Neural cell (in vitro differentiated cells): Measurements from ENCODE around the gene SLC4A2. TPM values are rescaled to one million over a fixed set of nuclear protein-coding genes. Genes with fewer than 3 reads are reported as not detected.

Source experiments
- H2AFZ ChIP-seq: fragments of 200-600, 300-800 bp; sonication (generic), shearing (Covaris generic); 2 replicates; pipeline ENCODE4 v1.6.0; 2014; ENCODE audit warnings: low read depth, mild to moderate bottlenecking, antibody characterized with exemption, low read length, moderate library complexity
- H3F3A ChIP-seq: fragments of 200-600 bp; shearing (Covaris generic); 2 replicates; pipeline ENCODE4 v1.6.1; 2016; ENCODE audit warnings: mild to moderate bottlenecking, moderate library complexity, mixed read lengths, antibody characterized with exemption, low read length; ENCODE audit not compliant: insufficient read depth, poor library complexity, severe bottlenecking
- H3K27ac ChIP-seq: fragments of 200-600, 300-800 bp; sonication (generic), shearing (Covaris generic); 2 replicates; pipeline ENCODE4 v1.5.1; 2014; ENCODE audit warnings: mild to moderate bottlenecking, low read length, moderate library complexity
- H3K27me3 ChIP-seq: fragments of 300-800, 200-600 bp; sonication (generic), shearing (Covaris generic); 2 replicates; pipeline ENCODE4 v1.6.0; 2014; ENCODE audit warnings: mild to moderate bottlenecking, low read depth, low read length, moderate library complexity; ENCODE audit not compliant: insufficient read depth
- H3K36me3 ChIP-seq: fragments of 300-800, 200-600 bp; sonication (generic), shearing (Covaris generic); 2 replicates; pipeline ENCODE4 v1.5.1; 2014; ENCODE audit warnings: mild to moderate bottlenecking, antibody characterized with exemption, low read length, moderate library complexity; ENCODE audit not compliant: insufficient read depth
- H3K4me2 ChIP-seq: fragments of 300-800, 200-600 bp; sonication (generic), shearing (Covaris generic); 2 replicates; pipeline ENCODE4 v1.6.0; 2014; ENCODE audit warnings: mild to moderate bottlenecking, low read length
- H3K4me3 ChIP-seq: fragments of 300-800, 200-600 bp; sonication (generic), shearing (Covaris generic); 2 replicates; pipeline ENCODE4 v1.5.1; 2014; ENCODE audit warnings: mild to moderate bottlenecking, low read length, moderate library complexity
- H3K79me2 ChIP-seq: fragments of 200-600 bp; shearing (Covaris generic); replicated peaks from 2 replicates; pipeline ENCODE4 v1.6.0; 2014; ENCODE audit warnings: mild to moderate bottlenecking, low read length, moderate library complexity; ENCODE audit not compliant: insufficient read depth
- H3K9ac ChIP-seq: fragments of 300-800, 200-600 bp; sonication (generic), shearing (Covaris generic); 2 replicates; pipeline ENCODE4 v1.6.1; 2016; ENCODE audit warnings: mild to moderate bottlenecking, low read length, mixed read lengths
- H3K9me2 ChIP-seq: fragments of 200-600 bp; shearing (Covaris generic); 2 replicates; pipeline ENCODE4 v1.6.1; 2016; ENCODE audit warnings: mild to moderate bottlenecking, low read length, mixed read lengths; ENCODE audit not compliant: insufficient read depth
- H3K9me3 ChIP-seq: fragments of 200-600, 300-800 bp; sonication (generic), shearing (Covaris generic); 2 replicates; pipeline ENCODE4 v1.6.1; 2016; ENCODE audit warnings: mild to moderate bottlenecking, mixed run types, low read length, moderate library complexity, mixed read lengths
- H4K20me1 ChIP-seq: fragments of 200-600 bp; shearing (Covaris generic); 2 replicates; pipeline ENCODE4 v1.6.1; 2016; ENCODE audit warnings: mild to moderate bottlenecking, mixed run types; ENCODE audit not compliant: insufficient read depth
- EP300 ChIP-seq: fragments of 450-650 bp; conservative IDR thresholded peaks from 2 replicates; pipeline ENCODE4 v1.6.1; 2014; ENCODE audit warnings: antibody characterized with exemption, mild to moderate bottlenecking, moderate library complexity; ENCODE audit not compliant: poor library complexity, severe bottlenecking
- EZH2 ChIP-seq: fragments of 200-600, 300-800 bp; shearing (Covaris generic), sonication (generic); IDR thresholded peaks from 2 replicates; pipeline ENCODE4 v1.6.1; 2014; ENCODE audit warnings: antibody characterized with exemption, low read length, borderline replicate concordance, mild to moderate bottlenecking; ENCODE audit not compliant: insufficient read depth, poor library complexity, severe bottlenecking
- MXI1 ChIP-seq: fragments of 450-650 bp; conservative IDR thresholded peaks from 2 replicates; pipeline ENCODE4 v1.6.1; 2014; ENCODE audit warnings: antibody characterized with exemption, mild to moderate bottlenecking; ENCODE audit not compliant: poor library complexity, severe bottlenecking
- POLR2AphosphoS5 ChIP-seq: IDR thresholded peaks from 2 replicates; pipeline ENCODE4 v1.6.1; 2012
- RAD21 ChIP-seq: fragments of 450-650 bp; conservative IDR thresholded peaks from 2 replicates; pipeline ENCODE4 v1.6.1; 2014; ENCODE audit warnings: antibody characterized with exemption, mild to moderate bottlenecking, moderate library complexity
- SMC3 ChIP-seq: fragments of 450-650 bp; conservative IDR thresholded peaks from 2 replicates; pipeline ENCODE4 v1.6.1; 2014; ENCODE audit warnings: antibody characterized with exemption, mild to moderate bottlenecking, moderate library complexity; ENCODE audit not compliant: poor library complexity
- TAF1 ChIP-seq: IDR thresholded peaks from 2 replicates; pipeline ENCODE4 v1.6.1; 2012; ENCODE audit warnings: low read depth
- polyA plus RNA-seq: library from polyadenylated mRNA; depleted of rRNA; stranded (reverse); fragments of >200 nt; gene quantifications from 2 replicates; pipeline ENCODE4 v1.2.3, GENCODE V29; 2014
- TF ChIP-seq, protein P1 (sequence below): IDR thresholded peaks from 2 replicates; pipeline ENCODE4 v1.6.1; 2012; ENCODE audit warnings: borderline replicate concordance
- TF ChIP-seq, protein P2 (sequence below): fragments of 450-650 bp; IDR thresholded peaks from 2 replicates; pipeline ENCODE4 v1.5.1; 2014; ENCODE audit warnings: antibody characterized with exemption, mild to moderate bottlenecking, moderate library complexity; ENCODE audit not compliant: poor library complexity, severe bottlenecking

Gene SLC4A2
- polyA plus RNA-seq, 1 donor from 2014 or later: 2.4 TPM

DNA sequence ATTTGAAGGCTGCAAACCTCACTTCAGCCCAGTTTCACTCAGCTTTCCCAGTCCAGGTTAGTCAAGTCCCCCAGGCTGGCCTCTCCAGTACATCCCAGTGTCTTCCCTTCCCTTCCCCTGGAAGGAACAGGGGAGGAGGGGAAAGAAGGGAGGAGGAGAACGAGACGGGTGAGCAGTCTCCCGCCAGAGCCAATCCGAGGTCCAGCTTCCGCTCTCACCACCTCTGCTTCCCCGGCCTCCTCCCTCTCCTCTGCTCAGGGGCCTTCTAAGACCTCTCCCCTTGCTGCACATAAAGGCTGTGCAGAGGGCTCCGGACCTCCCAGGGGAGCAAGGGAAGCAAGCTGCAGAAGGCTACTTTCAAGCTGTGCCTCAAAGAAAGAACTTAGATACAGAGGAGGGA, 39.2 kb upstream of the SLC4A2 start:
- TF ChIP-seq TAF1 (no peak), MXI1 (no peak)
- TF ChIP-seq, protein P1, sequence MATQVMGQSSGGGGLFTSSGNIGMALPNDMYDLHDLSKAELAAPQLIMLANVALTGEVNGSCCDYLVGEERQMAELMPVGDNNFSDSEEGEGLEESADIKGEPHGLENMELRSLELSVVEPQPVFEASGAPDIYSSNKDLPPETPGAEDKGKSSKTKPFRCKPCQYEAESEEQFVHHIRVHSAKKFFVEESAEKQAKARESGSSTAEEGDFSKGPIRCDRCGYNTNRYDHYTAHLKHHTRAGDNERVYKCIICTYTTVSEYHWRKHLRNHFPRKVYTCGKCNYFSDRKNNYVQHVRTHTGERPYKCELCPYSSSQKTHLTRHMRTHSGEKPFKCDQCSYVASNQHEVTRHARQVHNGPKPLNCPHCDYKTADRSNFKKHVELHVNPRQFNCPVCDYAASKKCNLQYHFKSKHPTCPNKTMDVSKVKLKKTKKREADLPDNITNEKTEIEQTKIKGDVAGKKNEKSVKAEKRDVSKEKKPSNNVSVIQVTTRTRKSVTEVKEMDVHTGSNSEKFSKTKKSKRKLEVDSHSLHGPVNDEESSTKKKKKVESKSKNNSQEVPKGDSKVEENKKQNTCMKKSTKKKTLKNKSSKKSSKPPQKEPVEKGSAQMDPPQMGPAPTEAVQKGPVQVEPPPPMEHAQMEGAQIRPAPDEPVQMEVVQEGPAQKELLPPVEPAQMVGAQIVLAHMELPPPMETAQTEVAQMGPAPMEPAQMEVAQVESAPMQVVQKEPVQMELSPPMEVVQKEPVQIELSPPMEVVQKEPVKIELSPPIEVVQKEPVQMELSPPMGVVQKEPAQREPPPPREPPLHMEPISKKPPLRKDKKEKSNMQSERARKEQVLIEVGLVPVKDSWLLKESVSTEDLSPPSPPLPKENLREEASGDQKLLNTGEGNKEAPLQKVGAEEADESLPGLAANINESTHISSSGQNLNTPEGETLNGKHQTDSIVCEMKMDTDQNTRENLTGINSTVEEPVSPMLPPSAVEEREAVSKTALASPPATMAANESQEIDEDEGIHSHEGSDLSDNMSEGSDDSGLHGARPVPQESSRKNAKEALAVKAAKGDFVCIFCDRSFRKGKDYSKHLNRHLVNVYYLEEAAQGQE: no peak
- TF ChIP-seq, protein P2, sequence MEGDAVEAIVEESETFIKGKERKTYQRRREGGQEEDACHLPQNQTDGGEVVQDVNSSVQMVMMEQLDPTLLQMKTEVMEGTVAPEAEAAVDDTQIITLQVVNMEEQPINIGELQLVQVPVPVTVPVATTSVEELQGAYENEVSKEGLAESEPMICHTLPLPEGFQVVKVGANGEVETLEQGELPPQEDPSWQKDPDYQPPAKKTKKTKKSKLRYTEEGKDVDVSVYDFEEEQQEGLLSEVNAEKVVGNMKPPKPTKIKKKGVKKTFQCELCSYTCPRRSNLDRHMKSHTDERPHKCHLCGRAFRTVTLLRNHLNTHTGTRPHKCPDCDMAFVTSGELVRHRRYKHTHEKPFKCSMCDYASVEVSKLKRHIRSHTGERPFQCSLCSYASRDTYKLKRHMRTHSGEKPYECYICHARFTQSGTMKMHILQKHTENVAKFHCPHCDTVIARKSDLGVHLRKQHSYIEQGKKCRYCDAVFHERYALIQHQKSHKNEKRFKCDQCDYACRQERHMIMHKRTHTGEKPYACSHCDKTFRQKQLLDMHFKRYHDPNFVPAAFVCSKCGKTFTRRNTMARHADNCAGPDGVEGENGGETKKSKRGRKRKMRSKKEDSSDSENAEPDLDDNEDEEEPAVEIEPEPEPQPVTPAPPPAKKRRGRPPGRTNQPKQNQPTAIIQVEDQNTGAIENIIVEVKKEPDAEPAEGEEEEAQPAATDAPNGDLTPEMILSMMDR: no peak
- Histone ChIP-seq H3K9me3 (no peaks in the 10 kb centered on the region), H2AFZ (no peak overlapping the region), H3F3A (no peaks in the 10 kb centered on the region), H3K27ac (no peak overlapping the region), H3K9ac (no peak overlapping the region), H3K36me3 (no peaks in the 10 kb centered on the region), H3K4me3 (no peak overlapping the region), H3K27me3 (peaks cover 25% of the 10 kb centered on the region), H3K79me2 (no peaks in the 10 kb centered on the region), H4K20me1 (no peaks in the 10 kb centered on the region), H3K4me2 (no peak overlapping the region), H3K9me2 (no peaks in the 10 kb centered on the region)

DNA sequence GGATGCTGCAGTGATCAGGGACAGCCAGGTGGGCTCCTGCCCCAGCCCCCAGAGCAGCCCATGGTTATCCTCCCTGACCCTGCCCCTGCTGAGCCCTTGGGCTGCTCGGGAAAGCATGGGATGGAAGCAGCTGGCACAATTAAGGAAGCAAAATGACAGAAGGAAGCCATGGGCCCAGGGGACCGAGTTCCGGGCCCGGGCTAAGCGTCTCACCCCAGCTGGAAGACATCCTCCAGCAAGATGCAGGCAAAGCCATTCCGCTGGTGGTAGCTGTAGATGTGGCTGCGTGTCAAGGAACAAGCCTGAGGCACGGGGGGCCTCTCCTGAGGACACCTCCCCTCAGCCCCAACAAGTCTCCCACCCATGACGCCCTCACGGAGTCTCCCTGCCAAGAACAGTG, 36.2 kb upstream of the SLC4A2 start:
- TF ChIP-seq MXI1 (no peak), TAF1 (no peak), EP300 (no peak), EZH2 (no peak), RAD21 (no peak), SMC3 (no peak), POLR2AphosphoS5 (no peak)
- TF ChIP-seq, protein P2: no peak
- TF ChIP-seq, protein P1: no peak
- Histone ChIP-seq H3K9ac (no peak overlapping the region), H2AFZ (no peak overlapping the region), H3K9me3 (no peaks in the 10 kb centered on the region), H3K27ac (no peak overlapping the region), H4K20me1 (no peaks in the 10 kb centered on the region), H3F3A (no peaks in the 10 kb centered on the region), H3K4me2 (no peak overlapping the region), H3K79me2 (no peaks in the 10 kb centered on the region), H3K27me3 (peaks cover 17% of the 10 kb centered on the region), H3K9me2 (no peaks in the 10 kb centered on the region), H3K36me3 (no peaks in the 10 kb centered on the region), H3K4me3 (no peak overlapping the region)
